ENCODE results near the gene DNAJC27. TPM values are rescaled to one million over a fixed set of nuclear protein-coding genes. Genes with fewer than 3 reads are reported as not detected.

The DNAJC27 gene
- total RNA-seq, 1 experiment from 2014 or later: 2.0 TPM

DNA sequence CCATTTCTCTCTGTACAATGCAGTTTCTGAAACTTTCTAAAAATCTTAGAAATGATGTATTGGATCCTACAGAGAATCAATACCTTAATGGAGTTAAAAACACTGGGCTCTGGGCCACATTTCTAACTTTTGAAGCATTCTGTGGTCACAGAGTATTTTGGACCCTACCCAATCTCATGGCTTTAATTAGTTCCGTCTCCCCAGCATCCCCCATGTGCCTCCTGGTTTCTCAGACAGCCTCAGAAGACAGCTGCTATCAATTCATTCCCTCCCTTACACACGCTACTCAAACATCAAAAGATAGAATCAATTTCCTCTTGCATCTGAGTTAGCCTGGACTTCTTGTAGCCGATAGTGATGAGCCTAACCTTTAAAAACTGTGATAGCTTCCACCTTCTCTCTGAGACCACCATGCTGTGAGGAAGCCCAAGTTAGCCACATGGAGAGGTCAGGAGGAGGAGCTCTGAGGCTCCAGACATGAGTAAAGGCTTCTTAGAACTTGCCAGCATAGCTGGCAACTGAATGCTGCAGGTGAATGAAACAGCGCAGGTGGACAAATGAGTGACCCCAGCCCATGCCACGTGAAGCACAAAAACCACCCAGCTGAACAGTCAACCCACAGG is 62.1 kb downstream of the DNAJC27 start:
- ATAC-seq (no peak), DNase-seq (no peak)
- no peak for TF ChIP-seq EZH2phosphoT487 (IDR thresholded peaks at IDR 0.05; ENCODE audit: borderline replicate concordance, low read length)
- no peak for TF ChIP-seq EZH2 (IDR thresholded peaks at IDR 0.05; ENCODE audit: low read length, unreplicated experiment)
- no peak for TF ChIP-seq CTCF (conservative IDR thresholded peaks at IDR 0.05; ENCODE audit: low read depth, low read length)
- Histone ChIP-seq H4K20me1 (ENCODE audit: low read length) (no peaks in the 10 kb centered on the region), H2AFZ (ENCODE audit: low read length) (no peak overlapping the region), H3F3A (ENCODE audit: low read length, unreplicated experiment) (no peaks in the 10 kb centered on the region), H3K4me3 (ENCODE audit: low read length) (no peak overlapping the region), H3K79me2 (ENCODE audit: low read length) (0 out of 2 replicates have a peak, but pooled peaks cover 1% of the 10 kb centered on the region), H3K4me1 (ENCODE audit: insufficient read depth, low read length) (no peaks in the 10 kb centered on the region), H3K4me2 (ENCODE audit: low read length) (no peak overlapping the region), H3K27ac (ENCODE audit: low read length) (no peak overlapping the region), H3K9me3 (ENCODE audit: low read length) (no peaks in the 10 kb centered on the region), H3K9ac (ENCODE audit: low read length) (no peak overlapping the region), H3K36me3 (ENCODE audit: low read depth, low read length) (no peaks in the 10 kb centered on the region; the same call in 1 of the 2 replicates), H3K9me2 (replicated peaks; ENCODE audit: low read length) (no peaks in the 10 kb centered on the region), H3K27me3 (ENCODE audit: low read length) (no peaks in the 10 kb centered on the region)
- no TSS peak for BruUV-seq (replicated peaks)
- intact Hi-C loops (cut with micrococcal nuclease): no loop called here
- ChIA-PET POLR2A (ENCODE audit: unreplicated experiment) (no interaction called here), CTCF (no interaction called here)

GRCh38 chr2:24908461-24908901 is 63.3 kb downstream of the DNAJC27 start:
- Histone ChIP-seq H3K79me2 (ENCODE audit: low read length) (no peaks in the 10 kb centered on the region), H3K4me2 (ENCODE audit: low read length) (no peak overlapping the region), H3K4me1 (ENCODE audit: insufficient read depth, low read length) (no peaks in the 10 kb centered on the region), H3K36me3 (ENCODE audit: low read depth, low read length) (no peaks in the 10 kb centered on the region; the same call in none of the 2 replicates), H2AFZ (ENCODE audit: low read length) (no peak overlapping the region), H3K9me3 (ENCODE audit: low read length) (no peaks in the 10 kb centered on the region), H3K27ac (ENCODE audit: low read length) (no peak overlapping the region), H3F3A (ENCODE audit: low read length, unreplicated experiment) (no peaks in the 10 kb centered on the region), H4K20me1 (ENCODE audit: low read length) (no peaks in the 10 kb centered on the region), H3K4me3 (ENCODE audit: low read length) (no peak overlapping the region), H3K9ac (ENCODE audit: low read length) (no peak overlapping the region), H3K27me3 (ENCODE audit: low read length) (no peaks in the 10 kb centered on the region), H3K9me2 (replicated peaks; ENCODE audit: low read length) (no peaks in the 10 kb centered on the region)
- BruUV-seq (replicated peaks): no TSS peak
- ATAC-seq: no peak
- DNase-seq: no peak
- no peak for TF ChIP-seq EZH2 (IDR thresholded peaks at IDR 0.05; ENCODE audit: low read length, unreplicated experiment)
- TF ChIP-seq CTCF (conservative IDR thresholded peaks at IDR 0.05; ENCODE audit: low read depth, low read length): no peak
- intact Hi-C loops (cut with micrococcal nuclease): no loop called here
- ChIA-PET CTCF (no interaction called here), POLR2A (ENCODE audit: unreplicated experiment) (no interaction called here)

DNA sequence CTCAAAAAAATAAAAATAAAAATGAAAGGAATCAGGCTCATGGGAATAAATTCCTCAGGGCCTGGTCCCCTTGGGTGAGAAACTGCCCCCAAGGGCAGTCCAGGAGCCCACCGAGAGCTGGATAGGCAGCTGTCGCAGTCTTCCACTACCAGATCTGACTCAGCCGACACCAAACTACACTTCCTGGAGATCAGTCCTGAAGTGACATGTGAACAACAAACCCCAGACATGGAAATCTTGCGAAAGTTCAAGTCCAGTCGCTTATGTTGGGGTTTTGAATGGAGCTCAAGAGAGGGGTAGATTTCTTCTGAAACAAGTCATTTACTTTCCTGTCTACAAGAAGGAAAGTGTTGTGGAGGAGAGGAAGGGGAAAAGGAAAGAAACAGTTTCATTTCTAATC is 64.6 kb downstream of the DNAJC27 start:
- TF ChIP-seq CTCF (conservative IDR thresholded peaks at IDR 0.05; ENCODE audit: low read depth, low read length) (no peak), EZH2 (IDR thresholded peaks at IDR 0.05; ENCODE audit: low read length, unreplicated experiment) (no peak), EZH2phosphoT487 (IDR thresholded peaks at IDR 0.05; ENCODE audit: borderline replicate concordance, low read length) (no peak)
- CTCF ChIA-PET: no interaction called here
- Histone ChIP-seq H3K9me2 (replicated peaks; ENCODE audit: low read length) (no peaks in the 10 kb centered on the region), H3F3A (ENCODE audit: low read length, unreplicated experiment) (no peaks in the 10 kb centered on the region), H3K4me1 (ENCODE audit: insufficient read depth, low read length) (no peaks in the 10 kb centered on the region), H3K36me3 (ENCODE audit: low read depth, low read length) (no peaks in the 10 kb centered on the region; the same call in none of the 2 replicates), H3K9ac (ENCODE audit: low read length) (no peak overlapping the region), H3K79me2 (ENCODE audit: low read length) (no peaks in the 10 kb centered on the region), H3K4me3 (ENCODE audit: low read length) (no peak overlapping the region), H2AFZ (ENCODE audit: low read length) (no peak overlapping the region), H3K4me2 (ENCODE audit: low read length) (no peak overlapping the region), H4K20me1 (ENCODE audit: low read length) (no peaks in the 10 kb centered on the region), H3K27ac (ENCODE audit: low read length) (no peak overlapping the region), H3K9me3 (ENCODE audit: low read length) (no peaks in the 10 kb centered on the region), H3K27me3 (ENCODE audit: low read length) (no peaks in the 10 kb centered on the region)
- ATAC-seq (no peak), DNase-seq (no peak)
- POLR2A ChIA-PET (ENCODE audit: unreplicated experiment): no interaction called here
- intact Hi-C loops (cut with micrococcal nuclease): no loop called here
- no TSS peak for BruUV-seq (replicated peaks)

All from PC-3 (cell line).